Stimulated activated CD4-positive, alpha-beta T cell treated with anti-CD3 and anti-CD28 coated beads, Interleukin-12 subunit alpha, Interleukin-12 subunit beta, amount 100 ng/mL, for 48 hours (primary cell): Measurements from ENCODE around the gene INHBC.
A peak's percentile ranks its signal among the peaks of the same experiment; 100 is the strongest.

ENCODE experiments used
- DNase-seq, 3 donors: peaks; one replicate each; pipeline ENCODE4 v3.0.0-alpha.2; 2020; ENCODE audit warnings: low read depth in 2 of 3, low spot score in 1 of 3

INHBC gene

DNA sequence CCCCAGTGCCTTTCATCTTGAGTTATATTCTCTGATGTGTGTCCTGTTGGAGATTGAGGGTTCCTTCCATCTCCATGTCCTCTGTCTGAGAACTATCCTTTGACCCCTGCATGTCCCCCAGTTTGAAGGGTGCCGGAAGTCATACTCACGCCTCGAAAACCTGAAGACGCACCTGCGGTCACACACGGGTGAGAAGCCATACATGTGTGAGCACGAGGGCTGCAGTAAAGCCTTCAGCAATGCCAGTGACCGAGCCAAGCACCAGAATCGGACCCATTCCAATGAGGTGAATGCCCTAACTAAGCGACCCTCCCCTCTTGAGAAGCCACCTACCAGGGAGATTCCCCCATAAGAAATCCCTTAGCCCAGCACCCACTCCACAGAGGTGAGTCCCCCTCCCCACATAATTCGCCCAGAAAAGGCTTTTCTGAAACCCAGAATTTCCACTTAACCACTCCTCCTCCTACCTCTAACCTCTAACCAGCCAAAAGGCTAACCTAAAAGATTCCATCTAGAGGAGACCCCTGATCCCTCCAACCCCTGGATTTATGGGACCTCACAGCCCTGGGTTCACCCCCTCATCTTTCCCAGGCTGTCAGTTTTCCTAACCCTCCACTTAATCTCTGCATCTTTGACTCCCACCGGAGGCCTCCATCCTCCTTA lies 32.8 kb downstream of the INHBC start:
- DNase-seq = no peak

DNA sequence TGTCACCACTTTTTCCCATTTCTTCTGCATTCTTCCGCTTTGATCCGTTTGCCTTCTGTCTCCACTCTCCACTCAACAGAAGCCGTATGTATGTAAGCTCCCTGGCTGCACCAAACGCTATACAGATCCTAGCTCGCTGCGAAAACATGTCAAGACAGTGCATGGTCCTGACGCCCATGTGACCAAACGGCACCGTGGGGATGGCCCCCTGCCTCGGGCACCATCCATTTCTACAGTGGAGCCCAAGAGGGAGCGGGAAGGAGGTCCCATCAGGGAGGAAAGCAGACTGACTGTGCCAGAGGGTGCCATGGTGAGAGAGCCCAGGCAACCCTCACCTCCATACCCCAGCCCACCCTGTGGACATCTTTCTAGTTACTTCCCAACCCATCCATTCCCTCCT lies 33.3 kb downstream of the INHBC start:
- no peak for DNase-seq

DNA sequence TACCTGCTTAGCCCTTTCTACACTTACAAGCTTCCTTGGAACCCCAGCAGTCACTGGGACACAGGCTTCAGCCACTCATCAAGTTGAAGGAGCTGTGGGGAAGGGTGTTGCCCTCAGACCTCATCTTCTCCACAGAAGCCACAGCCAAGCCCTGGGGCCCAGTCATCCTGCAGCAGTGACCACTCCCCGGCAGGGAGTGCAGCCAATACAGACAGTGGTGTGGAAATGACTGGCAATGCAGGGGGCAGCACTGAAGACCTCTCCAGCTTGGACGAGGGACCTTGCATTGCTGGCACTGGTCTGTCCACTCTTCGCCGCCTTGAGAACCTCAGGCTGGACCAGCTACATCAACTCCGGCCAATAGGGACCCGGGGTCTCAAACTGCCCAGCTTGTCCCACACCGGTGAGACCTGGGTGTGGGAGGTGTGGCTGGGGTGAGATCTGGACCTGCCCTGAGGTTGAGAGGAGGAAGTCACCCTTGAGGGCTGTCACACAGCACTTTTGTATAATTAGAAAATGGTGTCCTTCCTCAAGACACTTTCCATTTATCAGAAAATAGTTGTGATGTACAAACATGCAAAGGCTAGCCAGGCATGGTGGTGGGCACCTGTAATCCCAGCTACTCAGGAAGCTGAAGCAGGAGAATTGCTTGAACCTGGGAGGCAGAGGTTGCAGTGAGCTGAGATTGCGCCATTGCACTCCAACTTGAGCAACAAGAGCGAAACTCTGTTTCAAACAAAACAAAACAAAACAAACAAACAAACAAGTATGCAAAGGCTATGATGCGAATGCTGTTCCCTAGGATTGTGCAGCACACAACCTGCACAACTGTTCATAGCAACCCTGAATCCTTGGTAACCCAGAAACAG lies 34.9 kb downstream of the INHBC start:
- no peak for DNase-seq

DNA sequence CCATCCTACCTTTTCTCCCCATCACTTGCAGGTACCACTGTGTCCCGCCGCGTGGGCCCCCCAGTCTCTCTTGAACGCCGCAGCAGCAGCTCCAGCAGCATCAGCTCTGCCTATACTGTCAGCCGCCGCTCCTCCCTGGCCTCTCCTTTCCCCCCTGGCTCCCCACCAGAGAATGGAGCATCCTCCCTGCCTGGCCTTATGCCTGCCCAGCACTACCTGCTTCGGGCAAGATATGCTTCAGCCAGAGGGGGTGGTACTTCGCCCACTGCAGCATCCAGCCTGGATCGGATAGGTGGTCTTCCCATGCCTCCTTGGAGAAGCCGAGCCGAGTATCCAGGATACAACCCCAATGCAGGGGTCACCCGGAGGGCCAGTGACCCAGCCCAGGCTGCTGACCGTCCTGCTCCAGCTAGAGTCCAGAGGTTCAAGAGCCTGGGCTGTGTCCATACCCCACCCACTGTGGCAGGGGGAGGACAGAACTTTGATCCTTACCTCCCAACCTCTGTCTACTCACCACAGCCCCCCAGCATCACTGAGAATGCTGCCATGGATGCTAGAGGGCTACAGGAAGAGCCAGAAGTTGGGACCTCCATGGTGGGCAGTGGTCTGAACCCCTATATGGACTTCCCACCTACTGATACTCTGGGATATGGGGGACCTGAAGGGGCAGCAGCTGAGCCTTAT lies 35.8 kb downstream of the INHBC start:
- no peak for DNase-seq

DNA sequence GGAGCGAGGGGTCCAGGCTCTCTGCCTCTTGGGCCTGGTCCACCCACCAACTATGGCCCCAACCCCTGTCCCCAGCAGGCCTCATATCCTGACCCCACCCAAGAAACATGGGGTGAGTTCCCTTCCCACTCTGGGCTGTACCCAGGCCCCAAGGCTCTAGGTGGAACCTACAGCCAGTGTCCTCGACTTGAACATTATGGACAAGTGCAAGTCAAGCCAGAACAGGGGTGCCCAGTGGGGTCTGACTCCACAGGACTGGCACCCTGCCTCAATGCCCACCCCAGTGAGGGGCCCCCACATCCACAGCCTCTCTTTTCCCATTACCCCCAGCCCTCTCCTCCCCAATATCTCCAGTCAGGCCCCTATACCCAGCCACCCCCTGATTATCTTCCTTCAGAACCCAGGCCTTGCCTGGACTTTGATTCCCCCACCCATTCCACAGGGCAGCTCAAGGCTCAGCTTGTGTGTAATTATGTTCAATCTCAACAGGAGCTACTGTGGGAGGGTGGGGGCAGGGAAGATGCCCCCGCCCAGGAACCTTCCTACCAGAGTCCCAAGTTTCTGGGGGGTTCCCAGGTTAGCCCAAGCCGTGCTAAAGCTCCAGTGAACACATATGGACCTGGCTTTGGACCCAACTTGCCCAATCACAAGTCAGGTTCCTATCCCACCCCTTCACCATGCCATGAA lies 36.5 kb downstream of the INHBC start:
- DNase-seq = no peak

DNA sequence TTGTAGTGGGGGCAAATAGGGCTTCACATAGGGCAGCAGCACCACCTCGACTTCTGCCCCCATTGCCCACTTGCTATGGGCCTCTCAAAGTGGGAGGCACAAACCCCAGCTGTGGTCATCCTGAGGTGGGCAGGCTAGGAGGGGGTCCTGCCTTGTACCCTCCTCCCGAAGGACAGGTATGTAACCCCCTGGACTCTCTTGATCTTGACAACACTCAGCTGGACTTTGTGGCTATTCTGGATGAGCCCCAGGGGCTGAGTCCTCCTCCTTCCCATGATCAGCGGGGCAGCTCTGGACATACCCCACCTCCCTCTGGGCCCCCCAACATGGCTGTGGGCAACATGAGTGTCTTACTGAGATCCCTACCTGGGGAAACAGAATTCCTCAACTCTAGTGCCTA lies 37.1 kb downstream of the INHBC start:
- no peak for DNase-seq

DNA sequence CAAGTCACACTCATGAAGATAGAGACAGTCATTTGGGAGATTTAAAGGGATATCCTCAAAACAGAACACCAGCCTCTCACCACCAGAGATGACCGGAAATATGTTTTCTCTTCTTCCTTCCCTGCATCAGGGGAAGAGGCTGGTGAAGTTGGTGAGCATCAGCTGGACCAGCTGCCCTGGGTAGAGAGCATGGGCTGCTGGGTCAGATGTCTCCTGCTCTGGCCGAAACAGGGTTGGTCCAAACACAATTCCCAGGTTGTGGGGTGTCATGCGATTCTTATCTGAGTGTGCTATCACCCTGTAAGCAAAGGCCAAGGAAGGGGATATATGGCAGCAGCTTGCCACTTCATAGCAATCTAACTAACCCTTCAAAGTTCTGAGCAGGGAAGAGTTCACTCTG lies 37.8 kb downstream of the INHBC start:
- DNase-seq = no peak

DNA sequence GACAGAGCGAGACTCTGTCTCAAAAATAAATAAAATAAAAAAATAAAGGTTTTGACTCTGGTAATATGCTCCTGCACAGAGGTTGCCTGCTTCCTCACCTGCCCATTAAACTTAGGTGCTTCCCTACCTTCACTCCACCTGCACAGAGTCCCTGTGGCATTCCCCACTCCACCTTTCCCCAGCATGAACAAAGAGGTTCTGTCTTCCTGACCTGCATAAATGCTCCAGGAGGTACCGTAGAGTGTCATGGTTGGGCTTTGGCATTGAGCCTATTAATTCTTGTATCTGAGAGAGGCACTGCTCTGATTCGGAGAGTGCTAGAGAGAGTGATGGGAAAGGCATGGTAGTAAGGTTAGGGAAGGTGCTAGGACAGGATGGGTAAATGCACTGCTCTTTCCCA lies 38.8 kb downstream of the INHBC start:
- DNase-seq = no peak

DNA sequence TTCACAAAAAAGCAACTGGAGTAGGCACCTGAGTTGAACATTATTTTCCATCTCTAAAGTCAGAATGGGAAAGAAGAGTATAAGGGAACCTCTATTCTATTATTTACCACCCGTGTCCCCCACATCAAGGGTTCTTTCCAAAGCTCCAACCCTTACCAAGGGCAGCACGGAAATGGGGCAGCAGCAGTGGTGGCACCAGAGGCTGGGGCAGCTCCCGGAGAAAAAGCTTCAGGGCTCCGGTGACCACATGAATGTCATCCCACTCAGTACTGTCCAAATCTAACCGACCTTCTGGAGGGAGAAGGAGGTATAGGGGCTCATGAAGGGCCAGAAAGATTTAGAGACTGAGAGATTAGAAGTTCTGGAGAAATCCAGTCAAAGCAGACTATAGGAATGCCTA lies 39.3 kb downstream of the INHBC start:
- DNase-seq = no peak

DNA sequence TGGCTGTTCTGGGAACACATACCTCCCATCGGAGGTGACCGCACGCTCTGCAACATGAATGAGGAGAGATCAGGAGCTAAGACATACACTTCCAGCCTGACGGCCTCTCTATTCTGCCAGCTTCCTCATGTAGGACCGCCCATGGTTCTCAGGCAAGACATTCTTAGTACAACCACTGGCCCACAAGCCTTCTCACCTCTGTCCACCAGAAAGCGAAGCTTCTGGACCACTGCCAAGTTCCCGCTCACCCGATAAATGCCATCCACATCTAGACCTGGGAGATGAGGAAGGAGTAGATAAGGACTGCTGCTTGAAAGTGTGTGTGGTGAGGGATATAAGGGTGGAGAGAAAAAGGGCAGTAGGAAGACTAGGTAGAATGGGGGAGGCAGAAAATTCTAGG lies 39.8 kb downstream of the INHBC start:
- DNase-seq = no peak

DNA sequence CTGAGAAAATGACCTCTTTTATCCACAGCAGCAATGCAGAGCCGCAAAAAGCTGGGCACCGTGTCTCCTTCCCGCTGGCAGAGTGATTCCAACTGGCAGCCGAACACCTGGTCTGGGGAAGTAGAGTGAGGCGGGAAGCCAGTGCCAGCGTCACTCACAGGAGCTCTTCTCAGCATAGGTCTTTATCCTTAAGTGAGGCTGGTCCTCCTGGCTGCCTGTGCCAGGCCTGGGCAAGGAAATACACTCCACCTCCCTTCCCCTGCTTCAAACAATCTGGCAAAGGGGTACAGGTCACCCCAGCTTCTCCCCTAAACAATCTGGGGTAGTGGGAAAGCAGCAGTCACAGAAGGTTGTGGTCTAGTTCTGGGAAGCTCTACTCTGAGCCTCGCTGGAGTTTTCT lies 40.3 kb downstream of the INHBC start:
- no peak for DNase-seq

DNA sequence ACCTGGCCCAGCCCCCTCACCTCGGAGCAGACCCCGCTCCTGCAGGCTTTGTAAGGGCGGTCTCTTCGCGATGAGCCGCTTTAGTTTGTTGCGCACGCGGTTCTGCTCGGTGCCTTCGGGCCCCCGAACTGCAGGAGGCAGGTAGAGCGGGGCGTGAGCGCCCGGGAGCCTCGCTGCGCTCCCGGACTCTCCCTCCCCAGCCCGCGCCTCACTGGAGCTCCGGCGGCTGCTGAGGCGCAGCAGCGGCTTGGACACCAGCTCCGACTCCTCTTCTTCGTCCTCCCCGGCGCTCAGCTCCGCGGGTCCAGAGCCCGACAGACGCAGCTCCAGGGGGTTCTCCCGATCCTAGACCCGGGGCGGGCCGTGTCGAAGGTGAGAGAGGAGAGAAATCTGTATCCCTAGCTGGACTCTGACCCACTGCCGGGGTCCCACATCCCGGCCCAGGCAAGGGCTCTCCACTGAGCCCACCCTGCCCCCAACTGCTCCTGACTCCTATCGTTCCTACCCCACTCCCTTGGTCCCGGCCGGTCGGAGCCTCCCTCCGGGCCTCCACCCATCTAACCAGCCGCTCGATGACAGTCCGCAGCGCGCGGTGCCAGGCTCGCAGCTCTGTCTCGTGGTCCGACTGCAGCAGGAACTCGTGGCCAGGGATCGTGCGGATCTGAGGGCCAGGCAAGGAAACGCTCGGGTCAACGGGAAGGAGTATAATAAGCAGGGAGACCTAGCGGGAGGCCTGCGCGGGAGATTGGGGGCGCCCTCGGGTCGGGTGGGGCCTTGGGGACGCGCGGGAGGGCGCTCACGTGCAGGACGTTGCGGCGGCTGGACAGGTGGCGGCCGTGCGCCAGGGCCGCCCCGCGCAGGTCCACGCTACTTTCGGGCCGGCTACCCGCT lies 40.9 kb downstream of the INHBC start:
- no peak for DNase-seq

DNA sequence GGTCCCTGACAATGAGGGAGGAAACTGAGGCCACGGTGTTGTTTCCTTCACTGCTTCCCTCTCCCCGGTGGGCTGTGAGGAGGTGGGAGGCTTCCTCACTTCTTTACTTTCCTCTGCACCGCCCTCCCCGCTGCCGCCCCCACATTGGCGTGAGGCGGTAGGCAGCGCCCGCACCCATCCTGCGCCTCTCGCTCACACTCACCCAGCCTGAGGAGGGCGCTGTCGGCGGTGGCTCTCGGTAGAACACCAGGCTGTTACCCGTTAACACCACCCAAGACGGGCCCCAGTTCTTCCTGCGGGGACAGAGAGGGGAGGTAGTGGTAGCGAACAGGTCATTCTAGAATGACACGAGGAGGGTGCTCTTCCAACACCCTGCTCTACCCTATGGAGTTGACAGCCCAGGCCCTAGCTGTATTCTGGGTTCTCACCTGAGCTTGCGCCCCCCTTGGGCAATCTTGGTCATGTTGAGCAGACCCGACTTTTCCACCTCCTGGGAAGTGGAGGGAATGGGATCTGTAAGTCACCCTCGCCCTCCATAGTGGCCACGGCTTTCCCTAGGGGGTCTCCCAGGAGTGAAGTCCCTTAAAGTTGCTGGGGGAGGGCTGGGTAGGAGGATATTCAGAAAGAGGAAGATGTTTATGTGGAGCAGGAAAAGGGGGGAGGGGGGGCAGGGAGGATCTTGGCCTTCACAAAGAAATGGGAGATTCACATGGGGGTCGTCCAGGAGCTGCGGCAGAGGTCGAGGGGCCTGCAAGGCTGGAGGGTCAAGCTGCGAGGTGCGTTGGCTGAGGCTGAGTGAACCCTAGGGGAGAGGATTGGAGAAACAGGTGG lies 41.8 kb downstream of the INHBC start:
- DNase-seq = peak; percentile 76 to 83 (median 79)

DNA sequence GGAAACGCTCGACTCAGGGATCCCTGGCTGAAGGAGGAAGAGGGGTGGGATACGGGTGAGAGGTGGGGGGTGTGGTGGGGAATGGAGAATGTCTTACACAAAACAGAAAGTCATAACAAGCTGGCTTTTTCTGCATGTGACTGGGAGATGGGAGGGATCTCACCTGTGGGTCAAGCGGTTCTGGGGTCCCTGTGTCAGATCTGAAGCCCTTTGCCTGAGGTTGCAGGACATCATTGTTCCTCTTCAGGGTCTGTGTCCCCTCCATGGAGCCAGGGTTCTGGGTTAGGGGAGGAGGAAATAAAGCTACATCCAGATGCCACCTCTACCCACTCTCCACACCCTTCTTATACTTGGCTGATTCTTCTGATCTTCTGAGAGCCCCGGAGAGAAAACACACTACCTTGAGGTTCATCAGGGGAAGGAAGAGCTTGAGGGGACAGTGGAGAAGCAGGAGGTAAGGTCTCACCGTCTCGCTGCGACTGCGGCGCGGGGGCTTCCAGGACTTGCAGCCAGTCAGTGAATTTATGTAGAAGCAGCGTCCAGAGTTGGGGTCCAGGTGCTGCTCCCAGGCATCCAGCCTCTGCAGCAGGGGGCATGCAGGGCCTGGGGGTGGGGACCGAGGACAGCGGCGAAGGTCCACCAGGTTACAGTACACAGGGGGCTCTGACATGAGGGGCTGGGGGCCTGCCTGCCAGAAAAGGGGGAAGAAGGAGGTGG lies 42.6 kb downstream of the INHBC start:
- no peak for DNase-seq

DNA sequence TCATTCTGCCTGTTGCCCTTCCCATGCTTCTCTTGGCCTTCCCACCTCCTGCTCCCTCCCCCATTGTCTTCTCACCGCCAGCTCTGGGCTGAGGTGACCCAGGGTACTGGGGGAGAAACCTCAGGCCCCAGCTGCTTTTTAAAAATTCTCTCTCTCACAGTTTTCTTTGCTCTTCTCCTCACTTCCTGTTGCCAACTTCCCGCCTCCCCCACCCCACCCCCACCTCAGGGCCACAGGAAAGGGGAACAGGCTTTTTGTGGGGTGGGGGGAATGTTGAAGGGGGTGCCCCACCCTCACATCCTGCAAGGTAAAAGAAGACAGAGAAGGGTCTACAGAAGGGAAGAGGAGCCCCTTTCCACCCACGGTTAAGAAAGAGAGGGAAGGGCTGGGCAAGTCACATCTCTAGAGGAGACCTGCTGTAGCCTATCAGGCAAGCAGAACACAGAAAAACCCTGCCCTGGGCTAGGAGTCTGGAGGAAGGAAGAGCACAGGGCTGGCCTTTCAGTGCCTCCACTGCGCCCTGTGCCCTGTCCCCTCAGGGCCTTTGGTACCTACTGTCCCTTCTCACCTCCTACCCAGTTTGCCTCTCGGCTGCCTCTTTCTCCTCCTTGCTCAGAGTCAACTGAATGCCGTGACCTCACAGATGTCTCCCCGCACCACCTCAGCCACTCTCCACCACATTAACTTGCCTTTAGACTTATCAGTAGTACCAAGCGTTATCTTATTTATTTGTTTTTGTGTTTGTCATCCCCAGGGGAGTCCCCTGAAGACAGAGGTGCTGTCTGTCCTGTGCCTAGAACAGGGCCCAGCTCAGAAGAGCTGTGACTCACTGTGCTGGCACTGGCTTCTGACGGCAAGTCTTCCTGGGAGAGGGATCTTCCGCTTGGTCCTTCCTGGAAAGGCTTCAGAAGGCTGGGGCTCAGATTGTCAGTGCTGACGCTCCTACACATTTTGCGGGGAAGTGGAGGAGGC lies 43.4 kb downstream of the INHBC start:
- peak in 1 of 3 donors; percentile 33 for DNase-seq

DNA sequence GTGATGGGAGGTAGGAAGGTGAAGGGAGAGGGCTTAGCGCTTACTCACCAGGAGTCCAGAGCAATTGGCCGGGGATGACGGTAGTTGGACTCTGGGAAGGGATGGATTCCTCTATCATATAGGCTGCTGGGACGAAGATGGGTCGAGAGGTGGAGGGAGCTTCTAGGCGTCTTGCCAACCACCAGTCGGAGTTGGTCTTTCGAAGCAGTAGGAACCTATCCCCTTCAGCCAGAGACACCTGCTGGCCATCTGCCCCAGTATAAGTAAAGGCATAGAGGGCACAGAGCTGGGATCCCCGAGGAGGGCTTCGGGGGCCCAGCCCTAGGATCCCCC lies 44.4 kb downstream of the INHBC start:
- DNase-seq = no peak

DNA sequence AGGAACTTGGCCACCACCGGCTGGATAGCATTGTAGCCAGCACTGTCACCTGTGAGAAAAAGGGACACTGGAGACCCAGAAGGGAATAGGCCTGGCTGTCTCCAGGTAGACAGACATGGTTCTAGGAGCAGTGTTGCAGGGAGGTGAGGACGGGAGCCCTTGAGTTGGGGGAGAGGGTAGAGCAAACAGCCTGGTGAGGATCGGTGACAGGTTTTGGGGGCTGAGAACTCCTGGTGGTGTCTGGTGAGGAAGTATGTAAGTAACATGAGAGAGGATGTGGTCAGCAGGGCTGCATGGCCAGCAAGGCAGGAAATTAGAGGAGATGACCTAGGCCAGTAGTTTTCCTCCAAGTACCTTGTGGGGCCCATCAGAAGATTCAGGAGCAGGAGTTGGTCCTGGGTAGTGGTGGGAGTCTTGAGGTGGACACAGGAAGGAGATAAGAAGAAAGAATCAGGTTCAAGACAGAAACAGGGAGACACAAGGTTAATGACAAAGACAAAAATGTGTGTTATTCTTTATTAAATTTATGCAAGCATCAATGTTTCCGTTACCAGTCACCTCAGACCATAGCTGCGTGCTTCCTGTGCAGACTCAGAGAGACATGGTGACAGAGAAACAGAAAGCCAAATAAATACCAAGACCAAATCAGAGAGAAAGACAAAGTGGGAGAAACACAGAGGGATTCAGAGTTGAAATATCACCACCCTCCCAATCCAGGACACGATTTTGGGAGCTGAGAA lies 45.0 kb downstream of the INHBC start, which contains the start of gene ARHGAP9:
ARHGAP9 (minus strand) TSS at position 491 of the 740 bp plus-strand sequence; CDS start at position 31, 460 bp downstream.
- DNase-seq = no peak
